Inflammatory macrophage treated with lipopolysaccharide for 1 hour (primary cell): ENCODE results near the gene C5orf46.

Experiments used
- DNase-seq, 2 donors: peaks; one replicate each; pipeline ENCODE4 v3.0.0-alpha.2; 2020 to 2022

C5orf46 gene

GRCh38 chr5:147857302-147858129, 48.8 kb downstream of the C5orf46 start:
- peak; percentile 28 to 86 for DNase-seq

GRCh38 chr5:147856801-147857200, 49.5 kb downstream of the C5orf46 start:
- no peak for DNase-seq

GRCh38 chr5:147855774-147856069, 50.6 kb downstream of the C5orf46 start:
- no peak for DNase-seq

GRCh38 chr5:147854894-147855773, 51.2 kb downstream of the C5orf46 start:
- no peak for DNase-seq

GRCh38 chr5:147854331-147854730, 52.0 kb downstream of the C5orf46 start:
- DNase-seq: no peak

- DNase-seq: no peak
These were observed 52.9 kb downstream of the C5orf46 start for GRCh38 chr5:147853372-147853987.

- no peak for DNase-seq
These were observed 54.0 kb downstream of the C5orf46 start for GRCh38 chr5:147852365-147852764.

GRCh38 chr5:147851578-147851977, 54.8 kb downstream of the C5orf46 start:
- no peak for DNase-seq

GRCh38 chr5:147849226-147849625, 57.1 kb downstream of the C5orf46 start:
- no peak for DNase-seq

- no peak for DNase-seq
These were observed 60.7 kb downstream of the C5orf46 start for GRCh38 chr5:147845618-147846017.

- DNase-seq: no peak
These were observed 61.5 kb downstream of the C5orf46 start for GRCh38 chr5:147844846-147845245.

- DNase-seq: no peak
These were observed 63.5 kb downstream of the C5orf46 start for GRCh38 chr5:147842869-147843268.
